Mononuclear cell (primary cell): ENCODE data around the gene PSMG3. TPM values are rescaled to one million over a fixed set of nuclear protein-coding genes. Genes with fewer than 3 reads are reported as not detected.

Experiments used
- H3K27me3 ChIP-seq: 2 replicates; pipeline ENCODE4 v1.6.0; 2011; ENCODE audit warnings: low read length, control low read depth; ENCODE audit not compliant: insufficient read depth
- H3K4me1 ChIP-seq: 2 replicates; pipeline ENCODE4 v1.5.1; 2011; ENCODE audit warnings: mild to moderate bottlenecking, low read length, control low read depth; ENCODE audit not compliant: insufficient read depth
- H3K4me3 ChIP-seq: 2 replicates; pipeline ENCODE4 v1.5.1; 2011; ENCODE audit warnings: mild to moderate bottlenecking, low read length, moderate library complexity
- H3K9me3 ChIP-seq: 2 replicates; pipeline ENCODE4 v1.5.1; 2011; ENCODE audit warnings: low read depth, mild to moderate bottlenecking, control low read depth, low read length
- total RNA-seq: library from RNA; depleted of rRNA; stranded (reverse); fragments of >200 nt; gene quantifications from one replicate; pipeline ENCODE4 v1.2.3, GENCODE V29; 2012

The PSMG3 gene
- total RNA-seq, 1 donor, result 14.3 TPM

GRCh38 chr7:1575809-1576208 is 6.0 kb upstream of the PSMG3 start:
- H3K27me3 ChIP-seq, result no peaks in the 10 kb centered on the region

GRCh38 chr7:1572111-1572822 is 2.4 kb upstream of the PSMG3 start:
- no peaks in the 10 kb centered on the region for H3K9me3 ChIP-seq
- H3K4me3 ChIP-seq, result no peak overlapping the region
- peaks cover 23% of the 10 kb centered on the region for H3K4me1 ChIP-seq
- no peaks in the 10 kb centered on the region for H3K27me3 ChIP-seq

More at GRCh38 chr7:1575809-1576208, 6.0 kb upstream of the PSMG3 start:
- H3K4me1 ChIP-seq, result peaks cover 18% of the 10 kb centered on the region
- H3K9me3 ChIP-seq, result no peaks in the 10 kb centered on the region
- H3K4me3 ChIP-seq, result no peak overlapping the region

- Histone ChIP-seq H3K9me3 (no peaks in the 10 kb centered on the region), H3K27me3 (no peaks in the 10 kb centered on the region), H3K4me3 (peak overlapping the region; percentile 90), H3K4me1 (peaks cover 23% of the 10 kb centered on the region)
Observed at GRCh38 chr7:1569440-1569832, 396 bp downstream of the PSMG3 start.

GRCh38 chr7:1569016-1569415 is 816 bp downstream of the PSMG3 start:
- Histone ChIP-seq H3K4me1 (peaks cover 23% of the 10 kb centered on the region), H3K27me3 (no peaks in the 10 kb centered on the region), H3K4me3 (peak overlapping the region; percentile 90), H3K9me3 (no peaks in the 10 kb centered on the region)

- Histone ChIP-seq H3K9me3 (no peaks in the 10 kb centered on the region), H3K27me3 (no peaks in the 10 kb centered on the region), H3K4me1 (peaks cover 23% of the 10 kb centered on the region), H3K4me3 (no peak overlapping the region)
Observed at GRCh38 chr7:1567896-1568510, 1.8 kb downstream of the PSMG3 start.

GRCh38 chr7:1567049-1567771 is 2.6 kb downstream of the PSMG3 start:
- H3K9me3 ChIP-seq, result no peaks in the 10 kb centered on the region

GRCh38 chr7:1566687-1567048 is 3.2 kb downstream of the PSMG3 start:
- Histone ChIP-seq H3K27me3 (no peaks in the 10 kb centered on the region), H3K9me3 (no peaks in the 10 kb centered on the region), H3K4me1 (peaks cover 23% of the 10 kb centered on the region), H3K4me3 (no peak overlapping the region)

More at GRCh38 chr7:1567049-1567771, 2.6 kb downstream of the PSMG3 start:
- Histone ChIP-seq H3K27me3 (no peaks in the 10 kb centered on the region), H3K4me1 (peaks cover 23% of the 10 kb centered on the region), H3K4me3 (no peak overlapping the region)

- Histone ChIP-seq H3K4me3 (no peak overlapping the region), H3K9me3 (no peaks in the 10 kb centered on the region), H3K4me1 (peaks cover 12% of the 10 kb centered on the region), H3K27me3 (no peaks in the 10 kb centered on the region)
Observed at GRCh38 chr7:1564603-1565022, 5.2 kb downstream of the PSMG3 start.

- Histone ChIP-seq H3K4me3 (no peak overlapping the region), H3K27me3 (no peaks in the 10 kb centered on the region), H3K9me3 (no peaks in the 10 kb centered on the region), H3K4me1 (peaks cover 7% of the 10 kb centered on the region)
Observed at GRCh38 chr7:1563981-1564602, 5.7 kb downstream of the PSMG3 start.

GRCh38 chr7:1562597-1563051 is 7.2 kb downstream of the PSMG3 start:
- Histone ChIP-seq H3K27me3 (no peaks in the 10 kb centered on the region), H3K4me3 (no peak overlapping the region), H3K9me3 (no peaks in the 10 kb centered on the region), H3K4me1 (no peaks in the 10 kb centered on the region)

- no peak overlapping the region for H3K4me3 ChIP-seq
- no peaks in the 10 kb centered on the region for H3K9me3 ChIP-seq
- H3K4me1 ChIP-seq, result no peaks in the 10 kb centered on the region
- no peaks in the 10 kb centered on the region for H3K27me3 ChIP-seq
Observed at GRCh38 chr7:1562116-1562515, 7.7 kb downstream of the PSMG3 start.

GRCh38 chr7:1561036-1561940 is 8.5 kb downstream of the PSMG3 start:
- Histone ChIP-seq H3K4me1 (no peaks in the 10 kb centered on the region), H3K9me3 (no peaks in the 10 kb centered on the region), H3K27me3 (no peaks in the 10 kb centered on the region), H3K4me3 (no peak overlapping the region)

GRCh38 chr7:1560620-1561031 is 9.2 kb downstream of the PSMG3 start:
- Histone ChIP-seq H3K4me1 (no peaks in the 10 kb centered on the region), H3K27me3 (no peaks in the 10 kb centered on the region), H3K9me3 (no peaks in the 10 kb centered on the region), H3K4me3 (no peak overlapping the region)
